GM19023 (cell line): ENCODE data around the gene CAST.

Source experiments
- ATAC-seq: cut with Tn5 transposase; IDR thresholded peaks from one replicate; pipeline ENCODE4 v1.9.1; 2021; ENCODE audit warnings: mild to moderate bottlenecking, moderate library complexity; ENCODE audit not compliant: unreplicated experiment

Gene CAST

DNA sequence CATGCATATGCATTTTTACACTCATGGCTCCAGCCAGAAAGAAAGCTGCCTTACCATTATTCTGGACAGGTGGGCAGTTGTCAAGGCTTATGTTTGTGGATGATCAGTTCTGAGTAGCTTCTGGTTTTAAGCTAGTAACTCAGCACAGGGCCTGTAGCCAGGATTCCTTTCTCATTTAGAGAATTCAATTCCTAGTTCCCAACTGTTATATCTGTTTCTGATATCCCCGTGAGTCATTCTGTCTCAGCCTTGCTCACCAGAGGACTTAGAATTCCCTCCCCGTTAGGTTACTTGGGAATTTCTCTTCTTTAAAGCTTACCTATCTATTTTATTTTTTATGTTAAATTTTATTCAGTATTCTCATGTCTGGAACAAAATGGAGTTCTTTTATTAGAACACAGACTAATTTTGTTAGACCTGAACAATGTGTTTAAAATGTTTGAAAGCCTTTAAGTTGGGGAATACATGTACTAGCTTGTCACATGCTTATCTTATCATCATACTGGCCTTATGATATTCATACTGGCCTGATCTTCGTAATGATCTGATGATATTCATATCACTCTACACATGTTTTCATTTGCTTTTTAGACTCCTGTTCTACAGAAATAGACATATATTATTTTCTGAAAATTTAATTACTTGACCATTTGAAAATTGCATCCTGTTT is 47.1 kb downstream of the CAST start:
- no peak for ATAC-seq

DNA sequence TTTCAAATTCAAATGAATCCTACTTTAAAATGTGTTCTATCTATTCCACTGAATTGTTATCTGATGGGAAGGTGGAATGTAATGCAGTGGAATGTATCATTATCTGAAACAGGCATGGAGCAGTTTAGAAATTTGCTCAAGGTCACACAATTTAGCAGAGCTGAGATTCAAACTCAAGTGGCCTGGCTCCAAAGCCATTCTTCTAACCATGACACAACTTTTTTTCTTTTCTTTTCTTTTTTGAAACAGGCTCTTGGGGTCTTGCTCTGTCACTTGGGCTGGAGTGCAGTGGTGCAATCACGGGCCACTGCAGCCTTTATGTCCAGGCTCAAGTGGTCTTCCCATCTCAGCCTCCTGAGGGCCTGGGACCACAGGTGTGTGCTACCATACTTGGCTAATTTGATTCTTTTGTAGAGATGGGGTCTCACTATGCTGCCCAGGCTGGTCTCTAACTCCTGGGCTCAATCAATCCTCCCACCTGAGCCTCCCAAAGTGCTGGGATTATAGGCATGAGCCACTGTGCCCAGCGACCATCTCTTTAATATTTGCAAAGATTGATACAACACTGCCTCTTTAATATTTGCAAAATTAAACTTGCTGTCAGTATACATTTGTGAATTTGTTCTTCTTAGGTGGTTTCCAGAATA is 50.0 kb downstream of the CAST start:
- no peak for ATAC-seq

DNA sequence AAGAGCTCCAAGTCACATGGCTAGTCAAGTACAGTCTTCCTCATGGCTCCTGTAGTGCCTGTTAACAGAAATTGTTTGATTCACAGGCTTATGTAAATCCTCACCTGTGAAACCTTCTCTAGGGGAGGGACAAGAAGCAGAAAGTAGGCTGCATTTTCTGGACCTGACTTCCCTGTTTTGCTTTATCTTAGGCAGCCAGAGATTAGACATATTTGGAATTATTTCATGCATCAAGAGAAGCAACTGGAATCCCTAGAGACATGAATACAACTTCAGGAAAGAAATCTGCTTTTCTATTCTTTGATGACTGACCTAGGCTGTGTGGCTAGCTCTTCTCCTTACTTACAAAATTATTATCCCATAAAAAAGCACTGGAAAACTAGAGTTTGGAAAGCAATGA is 52.3 kb downstream of the CAST start:
- no peak for ATAC-seq

DNA sequence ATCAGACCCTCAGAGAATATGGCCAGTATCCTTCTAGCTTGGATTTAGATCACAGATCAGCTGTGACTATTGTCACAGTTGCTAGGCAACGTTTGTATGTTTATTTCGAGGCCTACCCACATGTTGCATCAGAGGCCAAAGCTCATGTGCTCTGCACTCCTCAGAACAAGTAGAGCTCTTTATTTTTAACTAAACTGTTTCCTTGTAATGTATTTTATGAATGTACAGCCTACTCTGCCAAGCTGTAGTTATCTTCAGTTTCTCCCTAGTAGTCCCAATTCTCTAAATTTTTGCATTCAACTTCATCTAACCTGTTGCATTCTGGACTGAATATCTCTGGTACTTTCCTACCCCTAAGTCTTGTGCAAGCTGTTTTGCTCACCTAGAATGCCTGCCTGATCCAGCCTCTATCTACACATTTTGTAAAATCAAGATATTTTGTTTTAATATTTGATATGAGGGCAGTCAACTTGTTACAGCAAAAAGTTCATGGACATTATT is 52.8 kb downstream of the CAST start:
- ATAC-seq, result no peak

DNA sequence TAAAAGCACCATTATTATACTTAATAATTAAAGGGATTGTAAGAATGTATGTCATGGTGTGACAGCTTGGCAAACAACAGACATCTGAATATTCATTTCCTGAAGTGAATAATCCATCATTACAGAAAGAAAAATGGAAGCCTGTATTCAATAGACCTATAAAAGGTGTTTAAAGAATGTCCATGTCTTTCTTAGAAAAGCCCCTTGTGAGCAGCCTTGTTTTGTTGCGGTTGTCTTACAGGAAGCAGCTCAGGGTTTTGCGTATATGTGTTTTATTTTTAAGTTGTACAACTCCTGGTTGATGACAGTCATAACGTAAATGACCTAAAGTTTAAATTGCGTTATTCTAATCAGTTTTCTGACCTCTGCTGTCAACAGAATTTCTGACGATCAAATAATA is 53.8 kb downstream of the CAST start:
- no peak for ATAC-seq

DNA sequence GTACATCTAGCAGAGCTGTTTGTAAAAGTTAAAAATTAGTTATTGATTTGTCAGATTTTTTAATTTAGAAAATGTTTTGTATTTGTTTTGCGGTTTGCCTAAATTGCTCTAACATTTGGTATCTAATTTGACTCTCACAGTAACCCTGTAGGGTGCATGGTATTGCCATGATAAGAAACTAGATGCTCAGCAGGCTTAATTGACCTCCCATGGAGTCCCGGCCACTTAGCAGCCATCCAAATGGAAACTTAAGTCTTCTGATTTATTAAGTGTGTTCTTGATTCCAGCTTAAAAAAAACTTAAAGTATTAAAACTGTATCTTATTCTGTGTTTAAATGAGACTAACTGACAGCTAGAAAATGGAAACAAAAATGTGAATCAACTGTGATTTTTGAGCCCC is 54.5 kb downstream of the CAST start:
- no peak for ATAC-seq

DNA sequence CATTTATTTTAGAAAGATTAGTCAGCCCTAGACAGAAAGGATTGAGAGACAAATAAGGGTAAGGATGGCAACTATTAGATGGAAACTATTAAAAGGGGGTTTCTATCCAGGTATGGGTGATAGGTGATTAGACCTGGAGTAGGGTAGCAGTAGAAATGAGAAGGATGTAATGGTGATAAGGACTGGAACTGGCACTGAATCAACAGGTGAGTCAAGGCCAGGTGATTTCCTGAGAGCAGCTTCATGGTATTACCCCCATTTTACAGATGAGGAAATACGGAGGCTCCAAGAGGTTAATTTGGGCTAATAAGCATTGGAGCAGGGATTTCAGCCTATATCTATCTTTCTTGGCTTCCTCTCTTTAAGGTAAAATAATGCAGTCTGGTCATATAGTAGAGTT is 55.7 kb downstream of the CAST start:
- no peak for ATAC-seq

DNA sequence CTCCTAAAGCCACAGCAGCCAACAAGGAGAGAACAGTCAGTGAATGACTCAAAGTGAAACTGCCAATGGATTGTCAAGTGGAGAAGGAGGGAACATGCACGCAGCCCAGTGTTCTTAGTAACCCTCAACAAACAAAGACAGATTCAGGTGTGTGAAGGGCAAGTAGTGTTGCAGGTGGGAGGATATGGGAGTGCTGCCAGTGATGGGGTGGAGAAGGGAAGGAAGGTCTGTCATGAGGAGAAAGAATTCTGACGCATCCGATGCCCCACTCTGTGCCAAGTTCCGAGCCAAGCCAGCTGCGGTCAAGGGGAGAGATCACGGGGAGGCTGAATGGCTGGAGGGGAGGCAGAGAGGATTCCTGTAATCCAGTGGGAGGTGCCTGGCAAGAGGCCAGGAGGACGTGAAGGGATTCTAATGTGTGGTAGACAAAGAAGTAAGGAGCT is 56.5 kb downstream of the CAST start:
- no peak for ATAC-seq

DNA sequence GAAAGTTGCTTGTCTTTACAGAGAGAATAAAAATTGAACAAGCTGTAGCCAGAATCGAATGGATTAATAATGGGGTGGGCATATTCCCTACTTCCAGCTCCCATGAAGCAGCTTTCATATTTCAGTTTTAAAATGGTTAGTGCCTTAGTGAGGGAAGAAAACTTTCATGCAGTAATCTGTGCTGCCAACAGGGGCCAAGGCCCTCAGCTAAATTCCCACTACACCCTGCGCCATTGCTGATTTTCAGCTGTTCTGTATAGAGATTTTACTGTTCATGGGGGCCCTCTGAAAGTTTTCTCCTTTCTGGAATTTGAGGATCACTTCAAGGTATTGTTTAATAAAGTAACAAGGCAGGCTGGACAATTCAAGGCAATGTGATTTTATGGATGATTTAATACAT is 58.2 kb downstream of the CAST start:
- ATAC-seq, result no peak

DNA sequence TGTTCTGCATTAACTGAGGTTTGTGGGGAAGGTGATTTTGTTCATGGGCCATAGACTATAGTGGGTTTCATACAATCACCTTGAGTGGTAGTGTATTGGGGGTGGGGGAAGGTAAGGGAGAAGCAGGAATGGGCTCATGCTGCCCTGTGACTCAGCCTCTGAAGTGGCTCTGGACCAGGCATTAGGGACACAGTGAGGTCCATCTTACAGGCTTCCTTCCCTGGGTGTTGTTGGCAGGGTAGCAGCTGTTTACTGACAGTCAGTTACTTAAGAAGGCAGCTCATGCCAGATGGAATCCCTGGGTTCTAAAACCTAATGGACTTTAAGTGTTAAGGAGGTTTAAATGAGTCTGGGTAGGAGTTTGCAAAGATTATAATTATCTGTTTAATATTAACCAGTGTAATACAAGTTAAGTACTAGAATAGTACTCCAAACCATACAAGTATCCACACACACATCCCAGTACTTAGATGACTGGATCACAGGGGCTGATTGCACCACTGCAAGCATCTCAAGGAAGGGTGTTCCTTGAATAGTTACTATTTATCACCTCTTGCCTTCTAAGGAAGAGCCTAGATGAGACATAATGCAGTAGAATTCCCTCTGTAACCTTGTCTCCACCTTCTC is 59.3 kb downstream of the CAST start:
- ATAC-seq, result no peak

DNA sequence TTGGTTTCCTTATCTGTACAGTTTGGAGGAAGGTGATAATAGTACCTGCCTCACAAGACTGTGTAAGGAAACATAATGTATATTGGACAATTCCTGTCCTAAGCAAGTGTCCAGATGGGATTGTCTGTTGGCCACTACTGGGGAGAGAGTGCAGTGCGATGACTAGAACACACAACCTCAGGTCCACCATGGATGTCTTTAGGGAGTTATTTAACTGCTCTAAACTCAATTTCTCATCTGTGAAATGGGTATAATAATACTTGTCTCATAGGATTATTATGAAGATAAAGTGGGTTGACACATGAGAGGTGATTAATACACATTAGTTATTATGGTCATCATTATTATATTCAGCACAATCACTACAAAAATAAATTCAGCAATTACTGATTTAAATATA is 63.1 kb downstream of the CAST start:
- no peak for ATAC-seq

DNA sequence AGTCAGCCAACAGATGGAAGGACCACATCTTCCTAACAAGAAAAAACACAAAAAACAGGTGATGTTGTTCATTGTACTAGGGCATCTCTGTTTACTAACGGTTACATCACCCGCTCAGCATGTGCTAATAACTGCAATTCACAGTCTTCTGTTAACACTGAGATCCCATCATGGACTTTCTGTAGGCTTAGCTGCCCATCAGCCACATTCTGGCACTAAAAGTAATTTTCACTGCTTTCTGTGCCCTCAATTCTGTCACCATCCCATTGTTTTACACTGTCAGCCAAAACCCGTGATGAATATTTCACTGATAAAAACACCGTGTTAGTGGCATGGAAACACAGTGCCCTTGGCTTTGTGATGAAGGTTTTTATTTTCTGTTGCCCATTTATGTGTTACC is 64.6 kb downstream of the CAST start:
- no peak for ATAC-seq

DNA sequence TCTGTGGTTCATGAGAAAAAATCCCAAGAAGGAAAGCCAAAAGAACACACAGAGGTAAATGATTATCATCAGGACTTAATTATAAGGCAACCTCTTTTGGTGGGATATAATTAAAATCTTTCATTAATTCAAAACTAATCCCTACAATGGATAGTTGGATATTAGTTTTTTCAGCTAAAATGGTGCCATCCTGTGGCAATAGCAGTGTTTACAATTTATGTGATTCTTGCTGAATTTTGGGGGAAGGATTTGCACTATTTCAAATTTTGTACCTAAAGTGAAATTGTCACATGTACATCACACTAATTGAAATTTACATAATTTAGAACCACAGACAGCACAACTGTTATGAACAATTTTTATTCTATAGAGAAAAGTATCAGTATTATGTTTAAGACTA is 67.0 kb downstream of the CAST start:
- no peak for ATAC-seq

DNA sequence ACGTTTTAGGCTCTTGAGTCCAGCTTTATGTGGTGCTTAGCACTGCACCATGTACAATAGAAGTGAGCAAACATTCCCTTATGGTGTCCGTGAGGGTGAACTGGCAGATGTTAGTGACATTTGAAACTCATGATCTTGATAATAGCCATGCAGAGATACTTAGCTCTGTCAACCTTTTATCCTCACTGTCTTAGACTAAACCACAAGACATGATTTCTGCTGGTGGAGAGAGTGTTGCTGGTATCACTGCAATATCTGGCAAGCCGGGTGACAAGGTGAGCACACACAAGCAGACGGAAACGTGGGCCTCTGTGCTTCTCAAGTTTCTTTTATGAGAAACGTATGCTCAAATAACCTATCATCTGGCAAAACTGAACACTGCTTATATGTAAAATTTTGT is 68.4 kb downstream of the CAST start:
- ATAC-seq, result no peak

DNA sequence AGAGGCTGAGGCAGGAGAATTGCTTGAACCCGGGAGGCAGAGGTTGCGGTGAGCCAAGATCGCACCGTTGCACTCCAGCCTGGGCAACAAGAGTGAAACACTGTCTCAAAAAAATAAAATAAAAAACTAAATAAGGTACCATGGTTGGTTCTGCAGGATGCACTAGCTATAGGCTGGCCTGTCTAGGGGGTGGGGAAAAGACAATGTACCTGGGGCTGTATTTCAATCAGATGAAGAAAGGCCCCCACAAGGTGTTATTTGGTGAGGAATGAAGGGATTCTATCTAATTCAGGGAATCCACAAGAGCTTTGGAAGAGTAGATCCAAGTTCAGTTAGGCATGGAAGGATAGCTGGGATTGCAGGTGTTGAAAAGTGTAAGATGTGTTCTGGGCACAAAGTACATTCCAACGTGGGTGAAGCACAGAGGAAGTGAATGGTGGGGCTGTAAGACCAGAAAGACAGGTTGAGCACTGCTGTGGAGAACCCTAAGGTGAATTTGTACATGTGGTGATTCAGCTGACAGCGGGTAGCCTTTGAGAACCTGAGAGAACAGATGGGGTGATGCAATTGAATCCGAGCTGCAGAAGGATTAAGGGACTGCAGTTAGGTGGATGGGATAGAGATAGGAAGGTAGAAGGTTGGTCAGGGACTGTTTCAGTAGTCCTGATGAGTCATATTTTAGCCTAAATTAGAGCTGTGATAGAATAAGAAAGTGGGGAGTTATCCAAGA is 71.8 kb downstream of the CAST start:
- no peak for ATAC-seq

DNA sequence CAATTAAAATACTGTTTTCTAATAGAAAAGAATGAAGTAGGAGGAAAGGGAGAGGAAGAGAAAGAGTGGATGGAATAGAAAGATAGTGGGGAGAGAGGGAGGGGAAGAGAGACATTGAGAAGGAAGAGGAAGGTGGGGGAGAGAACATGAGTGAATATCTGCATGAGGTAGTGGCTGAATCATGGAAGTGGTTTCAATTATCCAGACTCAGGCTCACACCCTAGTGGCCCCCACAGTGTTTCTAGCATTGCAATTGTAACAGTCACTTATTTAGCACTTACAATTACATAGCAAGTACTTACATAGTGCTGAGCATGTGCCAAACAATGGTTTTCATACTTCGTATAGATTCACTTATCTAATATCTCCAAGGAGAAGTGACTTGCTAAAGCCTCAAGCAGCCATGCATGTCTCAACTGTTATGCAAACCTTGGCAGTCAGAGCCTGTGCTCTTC is 72.7 kb downstream of the CAST start:
- ATAC-seq, result no peak

DNA sequence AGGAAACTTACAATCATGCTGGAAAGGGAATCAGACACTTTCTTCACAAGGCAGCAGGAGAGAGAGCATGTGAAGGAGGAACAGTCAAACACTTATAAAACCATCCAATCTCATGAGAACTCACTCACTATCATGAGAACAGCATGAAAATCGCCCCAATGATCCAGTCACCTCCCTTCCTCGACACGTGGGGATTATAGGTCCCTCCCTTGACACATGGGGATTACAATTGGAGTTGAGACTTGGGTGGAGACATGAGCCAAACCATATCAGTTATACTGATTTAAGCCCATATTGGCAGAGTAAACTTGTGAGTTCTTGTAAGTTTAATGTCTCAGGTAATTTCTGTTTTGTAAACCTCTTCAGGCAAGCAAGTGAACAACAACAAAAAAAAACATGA is 74.8 kb downstream of the CAST start:
- no peak for ATAC-seq

DNA sequence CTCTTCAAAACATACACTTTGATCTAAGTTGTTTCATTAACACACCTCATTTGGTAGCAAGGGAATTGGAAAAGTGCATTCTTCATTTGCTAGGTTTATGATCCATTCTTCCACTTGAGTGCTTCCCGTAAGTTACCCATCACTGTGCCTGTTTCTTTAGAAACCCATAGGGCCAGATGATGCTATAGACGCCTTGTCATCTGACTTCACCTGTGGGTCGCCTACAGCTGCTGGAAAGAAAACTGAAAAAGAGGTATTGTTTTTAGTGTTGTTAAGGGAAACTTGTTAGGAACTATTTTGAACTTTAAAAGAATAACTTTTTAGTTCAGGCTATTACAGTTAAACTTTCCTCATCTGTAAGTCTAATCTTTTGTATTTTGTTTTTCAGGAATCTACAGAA is 78.9 kb downstream of the CAST start:
- ATAC-seq, result no peak

DNA sequence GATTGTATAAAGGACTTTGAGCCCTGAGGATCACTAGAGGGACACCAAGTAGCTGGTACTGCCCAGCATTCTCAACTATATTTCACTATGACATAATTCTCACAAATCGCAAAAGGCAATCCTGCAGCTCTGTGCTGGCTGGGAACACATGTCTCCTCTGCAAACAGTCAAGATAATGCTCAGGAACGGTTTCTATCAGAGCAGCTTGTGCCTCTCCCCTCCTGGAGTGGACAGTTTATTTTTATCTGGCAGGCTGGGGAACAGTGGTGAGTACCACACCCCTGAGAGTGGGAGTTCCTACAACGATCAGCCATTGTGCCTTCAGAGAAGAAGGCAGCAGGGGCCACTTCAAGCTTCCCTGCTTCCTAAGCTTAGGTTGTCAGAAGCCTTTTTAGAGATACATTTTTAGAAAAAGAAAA is 79.7 kb downstream of the CAST start:
- ATAC-seq, result no peak

DNA sequence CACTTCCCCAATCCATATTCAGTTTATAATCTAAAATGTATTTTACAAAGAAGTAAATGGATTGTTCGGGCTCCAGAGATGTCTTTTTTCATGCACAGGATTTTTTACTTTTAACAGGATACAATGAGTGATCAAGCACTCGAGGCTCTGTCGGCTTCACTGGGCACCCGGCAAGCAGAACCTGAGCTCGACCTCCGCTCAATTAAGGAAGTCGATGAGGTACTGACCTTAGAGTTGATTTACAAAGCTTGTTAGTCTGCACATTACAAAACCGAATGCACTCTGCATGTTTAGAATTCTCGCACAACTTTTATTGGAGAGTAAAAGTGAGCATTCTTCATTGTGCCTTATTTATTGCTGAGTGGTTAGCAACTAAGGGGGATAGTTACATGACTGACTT is 80.4 kb downstream of the CAST start:
- no peak for ATAC-seq

DNA sequence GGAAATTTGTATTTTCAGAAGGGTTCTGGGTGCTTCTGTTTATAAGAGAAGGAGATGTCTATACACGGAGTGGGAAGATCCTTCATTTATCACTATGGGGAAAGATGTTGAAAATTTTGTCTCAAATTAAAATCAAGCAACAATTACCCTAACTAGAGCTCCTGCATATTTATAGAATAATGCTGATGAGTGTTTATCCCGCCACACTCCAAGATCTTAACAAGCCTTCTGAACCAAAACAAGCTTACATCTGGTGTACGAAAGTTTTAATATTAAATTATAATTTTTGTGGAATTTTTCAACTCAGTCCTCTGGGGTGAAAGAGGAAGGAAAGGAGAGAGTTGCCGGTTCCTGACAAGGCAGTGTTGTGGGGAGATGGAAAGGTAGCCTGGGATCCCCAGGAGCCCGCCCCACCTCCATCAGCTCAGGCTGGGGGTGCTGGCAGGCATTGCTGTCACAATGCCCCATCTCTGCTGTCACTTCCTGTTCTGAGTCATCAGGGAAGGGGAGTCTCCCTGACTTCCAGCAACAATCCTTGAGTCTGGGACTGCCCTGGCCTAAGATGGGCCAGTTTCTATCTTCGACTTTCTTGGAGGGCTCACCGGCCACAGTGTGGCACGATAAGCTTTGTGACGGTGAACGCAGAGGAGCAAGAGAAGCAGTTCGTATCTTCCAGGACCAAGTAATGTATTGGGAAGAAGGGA is 81.0 kb downstream of the CAST start:
- no peak for ATAC-seq
